ENCODE measurements around the gene NLK. TPM values are rescaled to one million over a fixed set of nuclear protein-coding genes. Genes with fewer than 3 reads are reported as not detected.

NLK gene
- polyA plus RNA-seq, 1 donor from 2014 or later, result 81.7 TPM

DNA sequence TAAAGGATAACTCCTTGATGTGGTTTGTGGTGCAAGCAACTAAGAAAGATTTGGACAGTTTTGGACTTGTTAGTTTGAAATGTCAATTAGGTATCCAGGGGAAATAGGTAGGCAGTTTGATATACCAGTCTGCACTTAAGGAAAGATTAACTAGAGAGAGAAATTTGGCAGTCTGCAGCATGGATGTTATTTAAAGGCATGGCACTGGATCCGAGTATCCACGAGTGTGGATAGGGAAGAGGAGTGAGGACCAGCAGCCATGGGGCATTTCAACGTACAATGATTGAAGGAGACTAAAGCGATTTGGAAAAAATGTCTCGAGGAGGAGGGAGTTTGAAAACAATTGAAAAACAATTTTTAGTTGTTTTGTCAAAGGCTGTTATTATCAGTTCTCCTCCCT is 117.4 kb downstream of the NLK start:
- Histone ChIP-seq H3K27ac (ENCODE audit: low read length) (no peak overlapping the region), H3K9ac (ENCODE audit: low read length) (no peak overlapping the region), H3F3A (ENCODE audit: insufficient read depth, low read length, poor library complexity, severe bottlenecking) (no peaks in the 10 kb centered on the region), H3K36me3 (ENCODE audit: insufficient read depth, low read length) (no peaks in the 10 kb centered on the region), H3K9me3 (ENCODE audit: low read length) (no peaks in the 10 kb centered on the region), H3K4me3 (ENCODE audit: low read length) (no peak overlapping the region), H2AFZ (ENCODE audit: low read depth, low read length) (no peak overlapping the region), H3K4me2 (ENCODE audit: low read length) (no peak overlapping the region), H3K9me2 (ENCODE audit: insufficient read depth, low read length) (no peaks in the 10 kb centered on the region), H4K20me1 (ENCODE audit: insufficient read depth) (no peaks in the 10 kb centered on the region), H3K79me2 (replicated peaks; ENCODE audit: insufficient read depth, low read length) (no peaks in the 10 kb centered on the region), H3K27me3 (ENCODE audit: insufficient read depth, low read depth, low read length) (no peaks in the 10 kb centered on the region)
- TF ChIP-seq, protein P1, sequence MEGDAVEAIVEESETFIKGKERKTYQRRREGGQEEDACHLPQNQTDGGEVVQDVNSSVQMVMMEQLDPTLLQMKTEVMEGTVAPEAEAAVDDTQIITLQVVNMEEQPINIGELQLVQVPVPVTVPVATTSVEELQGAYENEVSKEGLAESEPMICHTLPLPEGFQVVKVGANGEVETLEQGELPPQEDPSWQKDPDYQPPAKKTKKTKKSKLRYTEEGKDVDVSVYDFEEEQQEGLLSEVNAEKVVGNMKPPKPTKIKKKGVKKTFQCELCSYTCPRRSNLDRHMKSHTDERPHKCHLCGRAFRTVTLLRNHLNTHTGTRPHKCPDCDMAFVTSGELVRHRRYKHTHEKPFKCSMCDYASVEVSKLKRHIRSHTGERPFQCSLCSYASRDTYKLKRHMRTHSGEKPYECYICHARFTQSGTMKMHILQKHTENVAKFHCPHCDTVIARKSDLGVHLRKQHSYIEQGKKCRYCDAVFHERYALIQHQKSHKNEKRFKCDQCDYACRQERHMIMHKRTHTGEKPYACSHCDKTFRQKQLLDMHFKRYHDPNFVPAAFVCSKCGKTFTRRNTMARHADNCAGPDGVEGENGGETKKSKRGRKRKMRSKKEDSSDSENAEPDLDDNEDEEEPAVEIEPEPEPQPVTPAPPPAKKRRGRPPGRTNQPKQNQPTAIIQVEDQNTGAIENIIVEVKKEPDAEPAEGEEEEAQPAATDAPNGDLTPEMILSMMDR (IDR thresholded peaks at IDR 0.05; ENCODE audit: poor library complexity, severe bottlenecking), result no peak
- no peak for TF ChIP-seq POLR2AphosphoS5 (IDR thresholded peaks at IDR 0.05)
- no peak for TF ChIP-seq MXI1 (conservative IDR thresholded peaks at IDR 0.05; ENCODE audit: poor library complexity, severe bottlenecking)
- TF ChIP-seq SMC3 (conservative IDR thresholded peaks at IDR 0.05; ENCODE audit: poor library complexity), result no peak
- no peak for TF ChIP-seq TAF1 (IDR thresholded peaks at IDR 0.05; ENCODE audit: low read depth)
- no peak for TF ChIP-seq EZH2 (IDR thresholded peaks at IDR 0.05; ENCODE audit: borderline replicate concordance, insufficient read depth, low read length, poor library complexity, severe bottlenecking)
- TF ChIP-seq EP300 (conservative IDR thresholded peaks at IDR 0.05; ENCODE audit: poor library complexity, severe bottlenecking), result no peak
- TF ChIP-seq RAD21 (conservative IDR thresholded peaks at IDR 0.05), result no peak
- TF ChIP-seq, protein P2, sequence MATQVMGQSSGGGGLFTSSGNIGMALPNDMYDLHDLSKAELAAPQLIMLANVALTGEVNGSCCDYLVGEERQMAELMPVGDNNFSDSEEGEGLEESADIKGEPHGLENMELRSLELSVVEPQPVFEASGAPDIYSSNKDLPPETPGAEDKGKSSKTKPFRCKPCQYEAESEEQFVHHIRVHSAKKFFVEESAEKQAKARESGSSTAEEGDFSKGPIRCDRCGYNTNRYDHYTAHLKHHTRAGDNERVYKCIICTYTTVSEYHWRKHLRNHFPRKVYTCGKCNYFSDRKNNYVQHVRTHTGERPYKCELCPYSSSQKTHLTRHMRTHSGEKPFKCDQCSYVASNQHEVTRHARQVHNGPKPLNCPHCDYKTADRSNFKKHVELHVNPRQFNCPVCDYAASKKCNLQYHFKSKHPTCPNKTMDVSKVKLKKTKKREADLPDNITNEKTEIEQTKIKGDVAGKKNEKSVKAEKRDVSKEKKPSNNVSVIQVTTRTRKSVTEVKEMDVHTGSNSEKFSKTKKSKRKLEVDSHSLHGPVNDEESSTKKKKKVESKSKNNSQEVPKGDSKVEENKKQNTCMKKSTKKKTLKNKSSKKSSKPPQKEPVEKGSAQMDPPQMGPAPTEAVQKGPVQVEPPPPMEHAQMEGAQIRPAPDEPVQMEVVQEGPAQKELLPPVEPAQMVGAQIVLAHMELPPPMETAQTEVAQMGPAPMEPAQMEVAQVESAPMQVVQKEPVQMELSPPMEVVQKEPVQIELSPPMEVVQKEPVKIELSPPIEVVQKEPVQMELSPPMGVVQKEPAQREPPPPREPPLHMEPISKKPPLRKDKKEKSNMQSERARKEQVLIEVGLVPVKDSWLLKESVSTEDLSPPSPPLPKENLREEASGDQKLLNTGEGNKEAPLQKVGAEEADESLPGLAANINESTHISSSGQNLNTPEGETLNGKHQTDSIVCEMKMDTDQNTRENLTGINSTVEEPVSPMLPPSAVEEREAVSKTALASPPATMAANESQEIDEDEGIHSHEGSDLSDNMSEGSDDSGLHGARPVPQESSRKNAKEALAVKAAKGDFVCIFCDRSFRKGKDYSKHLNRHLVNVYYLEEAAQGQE (IDR thresholded peaks at IDR 0.05; ENCODE audit: borderline replicate concordance), result no peak

DNA sequence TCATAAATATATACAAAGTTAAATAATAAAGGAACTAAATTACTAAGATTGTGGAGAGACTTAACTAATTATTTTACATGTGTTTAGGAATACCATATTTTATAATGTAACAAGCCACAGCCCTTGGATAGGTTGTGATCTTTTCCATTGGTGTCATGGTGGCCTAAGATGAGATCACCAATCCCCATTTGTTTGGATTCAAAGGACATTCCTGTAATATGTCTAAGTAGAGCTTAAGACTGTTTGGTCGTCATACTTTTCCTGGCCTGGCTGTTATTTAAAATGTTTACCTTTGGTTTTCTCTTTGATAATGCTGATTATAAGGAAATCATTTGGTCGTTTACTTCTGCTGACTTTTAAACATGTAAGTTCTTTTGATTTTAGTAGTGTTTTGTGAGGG is 118.1 kb downstream of the NLK start:
- Histone ChIP-seq H3K9me2 (ENCODE audit: insufficient read depth, low read length) (no peaks in the 10 kb centered on the region), H3K27me3 (ENCODE audit: insufficient read depth, low read depth, low read length) (no peaks in the 10 kb centered on the region), H3K79me2 (replicated peaks; ENCODE audit: insufficient read depth, low read length) (no peaks in the 10 kb centered on the region), H3K36me3 (ENCODE audit: insufficient read depth, low read length) (no peaks in the 10 kb centered on the region), H3K9ac (ENCODE audit: low read length) (no peak overlapping the region), H3K9me3 (ENCODE audit: low read length) (no peaks in the 10 kb centered on the region), H3F3A (ENCODE audit: insufficient read depth, low read length, poor library complexity, severe bottlenecking) (no peaks in the 10 kb centered on the region), H4K20me1 (ENCODE audit: insufficient read depth) (no peaks in the 10 kb centered on the region), H3K27ac (ENCODE audit: low read length) (no peak overlapping the region), H3K4me3 (ENCODE audit: low read length) (no peak overlapping the region), H3K4me2 (ENCODE audit: low read length) (no peak overlapping the region), H2AFZ (ENCODE audit: low read depth, low read length) (no peak overlapping the region)
- TF ChIP-seq SMC3 (conservative IDR thresholded peaks at IDR 0.05; ENCODE audit: poor library complexity) (no peak), POLR2AphosphoS5 (IDR thresholded peaks at IDR 0.05) (no peak), MXI1 (conservative IDR thresholded peaks at IDR 0.05; ENCODE audit: poor library complexity, severe bottlenecking) (no peak), RAD21 (conservative IDR thresholded peaks at IDR 0.05) (no peak)

DNA sequence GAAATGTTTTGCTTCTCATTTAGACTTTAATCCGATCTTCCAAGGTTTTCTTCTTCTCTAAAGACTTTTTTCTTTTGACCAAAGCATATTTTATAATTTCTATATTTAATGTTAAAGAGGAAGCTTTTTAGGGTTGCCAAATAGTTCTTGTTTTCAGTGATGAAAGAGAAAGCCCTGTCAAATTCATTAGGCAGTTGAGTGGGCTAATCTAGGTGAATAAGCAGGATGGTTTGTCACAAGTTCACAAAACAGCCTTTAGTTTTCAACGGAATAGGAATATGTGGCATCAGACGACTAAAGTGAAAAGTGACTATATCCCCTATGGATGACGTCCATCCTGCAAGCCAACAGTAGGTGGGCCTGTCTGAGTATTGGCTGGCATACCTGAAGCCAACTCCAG is 118.8 kb downstream of the NLK start:
- Histone ChIP-seq H3K27me3 (ENCODE audit: insufficient read depth, low read depth, low read length) (no peaks in the 10 kb centered on the region), H3K36me3 (ENCODE audit: insufficient read depth, low read length) (no peaks in the 10 kb centered on the region), H3K9ac (ENCODE audit: low read length) (no peak overlapping the region), H2AFZ (ENCODE audit: low read depth, low read length) (no peak overlapping the region), H3K4me3 (ENCODE audit: low read length) (no peak overlapping the region), H4K20me1 (ENCODE audit: insufficient read depth) (no peaks in the 10 kb centered on the region), H3K79me2 (replicated peaks; ENCODE audit: insufficient read depth, low read length) (no peaks in the 10 kb centered on the region), H3K4me2 (ENCODE audit: low read length) (no peak overlapping the region), H3K9me3 (ENCODE audit: low read length) (no peaks in the 10 kb centered on the region), H3F3A (ENCODE audit: insufficient read depth, low read length, poor library complexity, severe bottlenecking) (no peaks in the 10 kb centered on the region), H3K27ac (ENCODE audit: low read length) (no peak overlapping the region), H3K9me2 (ENCODE audit: insufficient read depth, low read length) (no peaks in the 10 kb centered on the region)
- TF ChIP-seq MXI1 (conservative IDR thresholded peaks at IDR 0.05; ENCODE audit: poor library complexity, severe bottlenecking), result no peak
- TF ChIP-seq, protein P1 (IDR thresholded peaks at IDR 0.05; ENCODE audit: poor library complexity, severe bottlenecking), result no peak
- TF ChIP-seq, protein P2 (IDR thresholded peaks at IDR 0.05; ENCODE audit: borderline replicate concordance), result no peak
- TF ChIP-seq EZH2 (IDR thresholded peaks at IDR 0.05; ENCODE audit: borderline replicate concordance, insufficient read depth, low read length, poor library complexity, severe bottlenecking), result no peak
- no peak for TF ChIP-seq POLR2AphosphoS5 (IDR thresholded peaks at IDR 0.05)
- TF ChIP-seq EP300 (conservative IDR thresholded peaks at IDR 0.05; ENCODE audit: poor library complexity, severe bottlenecking), result no peak
- no peak for TF ChIP-seq TAF1 (IDR thresholded peaks at IDR 0.05; ENCODE audit: low read depth)

Measured in neural cell (in vitro differentiated cells).